K562 (cell line): Measurements from ENCODE around the gene DVL3. TPM values are rescaled to one million over a fixed set of nuclear protein-coding genes. Genes with fewer than 3 reads are reported as not detected.
"Not testable (repeated sequence)": the region's sequence is repeated elsewhere in the genome, so short reads cannot be mapped to it uniquely, and the experiment has no call there.

Experiments used
- ATAC-seq: fragments of 200-7000 bp; cut with Tn5 transposase; 3 replicates; pipeline ENCODE4 v1.9.1; 2020; ENCODE audit warnings: moderate library complexity
- BruUV-seq: library from RNA; stranded (reverse); fragments of 400-500 nt; replicated peaks from 2 replicates; lab custom pipeline; 2021; lab: Mats Ljungman, UMichigan
- CTCF ChIA-PET: fragments of 300-600 bp; formaldehyde crosslinking; extraction: SDS; loops from one replicate; lab custom pipeline; 2021; ENCODE audit warnings: low intra/inter-chr PET ratio; lab: Yijun Ruan, JAX
- POLR2A ChIA-PET: fragments of 300-600, 350-650 bp; sonication (Branson Sonifier 250); formaldehyde crosslinking; extraction: SDS; loops from one replicate; lab custom pipeline; 2021; ENCODE audit warnings: antibody characterized with exemption, inconsistent platforms; lab: Yijun Ruan, JAX
- DNase-seq, 4 experiments: peaks; one replicate each; pipeline versions ENCODE4 v3.0.0 to v3.0.0-alpha.2; 2011 to 2018; ENCODE audit warnings: low spot score in 3 of 4, mixed read lengths in 3 of 4; ENCODE audit errors: extremely low read depth in 1 of 4
- FAIRE-seq: peaks from 2 replicates; lab custom pipeline; 2011; peaks lifted over from hg19 to GRCh38; lab: Jason Lieb, UNC
- H2AFZ ChIP-seq: 2 replicates; pipeline ENCODE4 v1.6.0; 2011; ENCODE audit warnings: low read depth, low read length, control low read depth, inconsistent platforms
- H3K27ac ChIP-seq: fragments of 200-600 bp; 3 replicates; pipeline ENCODE4 v1.8.0; 2011; ENCODE audit warnings: low read depth, mild to moderate bottlenecking, control low read depth, inconsistent platforms, low read length, moderate library complexity, mixed read lengths; ENCODE audit errors: extremely low read depth
- H3K27me3 ChIP-seq, 2 experiments: fragments of 300-600 bp in 1 of 2; 2 replicates in 1 of 2; 3 replicates in 1 of 2; pipeline versions ENCODE4 v1.6.0 to v1.8.0; 2011; ENCODE audit warnings: inconsistent platforms in 2 of 2, low read length in 2 of 2, mild to moderate bottlenecking in 1 of 2, mixed read lengths in 1 of 2, moderate library complexity in 1 of 2; ENCODE audit not compliant: control insufficient read depth in 2 of 2, insufficient read depth in 2 of 2
- H3K36me3 ChIP-seq: fragments of 300-600 bp; 3 replicates; pipeline ENCODE4 v1.8.0; 2011; ENCODE audit warnings: mild to moderate bottlenecking, low read length, inconsistent platforms; ENCODE audit not compliant: control insufficient read depth, insufficient read depth
- H3K4me1 ChIP-seq, 2 experiments: fragments of 200-600 bp in 1 of 2; replicated peaks in 1 of 2; 2 replicates in 1 of 2; 3 replicates in 1 of 2; pipeline versions ENCODE4 v1.5.1 to v1.8.0; 2011; ENCODE audit warnings: inconsistent platforms in 2 of 2, low read length in 2 of 2, mild to moderate bottlenecking in 1 of 2, mixed read lengths in 1 of 2, moderate library complexity in 1 of 2; ENCODE audit not compliant: control insufficient read depth in 2 of 2, insufficient read depth in 2 of 2
- H3K4me2 ChIP-seq: 2 replicates; pipeline ENCODE4 v1.6.1; 2011; ENCODE audit warnings: low read length, control low read depth, inconsistent platforms, mixed read lengths; ENCODE audit not compliant: insufficient read depth
- H3K4me3 ChIP-seq: fragments of 200-600 bp; sonication (generic), shearing (Covaris generic); 2 replicates; pipeline ENCODE4 v1.5.1; 2016; ENCODE audit warnings: control low read depth, inconsistent platforms
- H3K79me2 ChIP-seq: fragments of 200-600 bp; 3 replicates; pipeline ENCODE4 v1.8.0; 2011; ENCODE audit warnings: low read length, inconsistent platforms; ENCODE audit not compliant: control insufficient read depth, insufficient read depth
- H3K9ac ChIP-seq, 2 experiments: 2 replicates each; pipeline versions ENCODE4 v1.6.0 to v1.6.1; 2011; ENCODE audit warnings: low read depth in 2 of 2, low read length in 2 of 2, control low read depth in 1 of 2, inconsistent platforms in 1 of 2, mild to moderate bottlenecking in 1 of 2, mixed read lengths in 1 of 2; ENCODE audit not compliant: insufficient read depth in 1 of 2
- H3K9me1 ChIP-seq: one replicate; pipeline ENCODE4 v1.6.0; 2011; ENCODE audit warnings: inconsistent platforms, mild to moderate bottlenecking, low read length, moderate library complexity; ENCODE audit not compliant: control insufficient read depth, insufficient read depth
- H3K9me3 ChIP-seq: replicated peaks from 2 replicates; pipeline ENCODE4 v1.5.1; 2011; ENCODE audit warnings: low read depth, low read length, inconsistent platforms; ENCODE audit not compliant: control insufficient read depth, insufficient read depth
- H4K20me1 ChIP-seq: replicated peaks from 2 replicates; pipeline ENCODE4 v1.6.1; 2011; ENCODE audit warnings: low read length, inconsistent platforms, mixed read lengths; ENCODE audit not compliant: control insufficient read depth, insufficient read depth
- ATF7 ChIP-seq: fragments of 450-650 bp; IDR thresholded peaks from 2 replicates; pipeline ENCODE4 v1.7.1; 2014; ENCODE audit warnings: mild to moderate bottlenecking, moderate library complexity
- HNRNPLL ChIP-seq: fragments of 200-400 bp; formaldehyde crosslinking; IDR thresholded peaks from 2 replicates; pipeline ENCODE4 v1.6.1; 2017; ENCODE audit warnings: low read length, low read depth, mild to moderate bottlenecking; ENCODE audit not compliant: poor library complexity, severe bottlenecking
- KLF10 ChIP-seq: fragments of 250-450 bp; sonication (Bioruptor Pico); IDR thresholded peaks from 2 replicates; pipeline ENCODE4 v1.6.1; 2021; ENCODE audit warnings: matching md5 sums
- MYNN ChIP-seq, 2 experiments: sonication (generic); formaldehyde crosslinking in 1 of 2; IDR thresholded peaks; 2 replicates each; pipeline versions ENCODE4 v1.5.0 to v1.6.1; 2016 to 2020; ENCODE audit warnings: antibody characterized with exemption in 1 of 2, missing genetic modification reagents in 1 of 2
- NR1H2 ChIP-seq: sonication (generic); formaldehyde crosslinking; IDR thresholded peaks from 2 replicates; pipeline ENCODE4 v1.4.0; 2020; ENCODE audit warnings: mild to moderate bottlenecking, missing genetic modification reagents
- PHTF2 ChIP-seq: fragments of 250-450 bp; sonication (Bioruptor Pico); IDR thresholded peaks from 2 replicates; pipeline ENCODE4 v1.5.0; 2021; ENCODE audit warnings: mild to moderate bottlenecking
- SREBF1 ChIP-seq: fragments of 150-350 bp; IDR thresholded peaks from 2 replicates; pipeline ENCODE4 v1.6.1; 2014; ENCODE audit warnings: antibody characterized with exemption, low read depth, low read length, borderline replicate concordance
- TEAD4 ChIP-seq, 2 experiments: sonication (generic) in 1 of 2; formaldehyde crosslinking in 1 of 2; IDR thresholded peaks; 2 replicates each; pipeline versions ENCODE4 v1.6.1 to v1.8.0; 2012 to 2022; ENCODE audit warnings: borderline replicate concordance in 1 of 2, inconsistent platforms in 1 of 2, low read length in 1 of 2, mild to moderate bottlenecking in 1 of 2, missing genetic modification reagents in 1 of 2
- ZNF133 ChIP-seq: fragments of 250-450 bp; sonication (Bioruptor Pico); IDR thresholded peaks from 2 replicates; pipeline ENCODE4 v1.4.0; 2020; ENCODE audit warnings: mild to moderate bottlenecking
- ZNF140 ChIP-seq: fragments of 250-450 bp; sonication (Bioruptor Pico); IDR thresholded peaks from 2 replicates; pipeline ENCODE4 v1.8.0; 2021; ENCODE audit warnings: moderate library complexity, mild to moderate bottlenecking, inconsistent platforms
- ZNF175 ChIP-seq: fragments of 200-800 bp; sonication (Bioruptor generic); IDR thresholded peaks from 2 replicates; pipeline ENCODE4 v1.6.1; 2016; ENCODE audit warnings: low read depth, mild to moderate bottlenecking, missing genetic modification characterization, missing compliant biosample characterization
- ZNF717 ChIP-seq: fragments of 250-450 bp; sonication (Bioruptor Pico); IDR thresholded peaks from 2 replicates; pipeline ENCODE4 v1.5.0; 2021
- WGBS: fragments of 100-300 bp; shearing (Covaris generic); methylation state at CpG from one replicate; pipeline ENCODE4 v1.1.6; 2016; ENCODE audit warnings: low coverage, mixed read lengths; ENCODE audit not compliant: insufficient coverage; ENCODE audit errors: missing lambda C conversion rate; 5-methylcytosine and 5-hydroxymethylcytosine counted together
- in situ Hi-C: fragments of 300-500 bp; cut with MboI; formaldehyde crosslinking; loops from 4 replicates; pipeline ENCODE4 v1.15.0; 2018; ENCODE audit warnings: inconsistent platforms, mixed read lengths
- intact Hi-C: fragments of 100-400 bp; cut with micrococcal nuclease; formaldehyde crosslinking; loops from 2 replicates; pipeline ENCODE4 v1.14.2; 2022
- polyA plus RNA-seq, 8 experiments: library from polyadenylated mRNA; depleted of rRNA in 4 of 8; stranded (reverse) in 5 of 8; unstranded in 3 of 8; fragments of >200 nt; fragmentation: Nextera tagmentation in 2 of 8; fragmentation: Illumina TruSeq in 1 of 8; extraction: Ambion mirVana in 2 of 8; extraction: Trizol in 1 of 8; gene quantifications; 2 replicates each; pipeline versions ENCODE4 v1.2.1 to v1.2.3, GENCODE V29; 2011 to 2014; ENCODE audit warnings: inconsistent platforms in 1 of 8, missing spikeins in 1 of 8
- total RNA-seq, 7 experiments: library from RNA; depleted of rRNA in 6 of 7; stranded (reverse); fragments of >200 nt in 6 of 7; fragmentation: Illumina TruSeq in 2 of 7; extraction: Trizol in 2 of 7; gene quantifications; 2 replicates each; pipeline versions ENCODE4 v1.2.1 to v1.2.3, GENCODE V29; 2011 to 2021; ENCODE audit warnings: low replicate concordance in 1 of 7
- TF ChIP-seq, protein P1 (sequence below): IDR thresholded peaks from 2 replicates; pipeline ENCODE4 v1.6.1; 2012; ENCODE audit warnings: low read depth, low read length, improper control_type of control experiment, borderline replicate concordance
- TF ChIP-seq, protein P2 (sequence below): sonication (generic); formaldehyde crosslinking; IDR thresholded peaks from 2 replicates; pipeline ENCODE4 v1.8.1; 2022; ENCODE audit warnings: missing genetic modification reagents

The DVL3 gene
- total and polyA plus RNA-seq, 9 of the 15 experiments (the other 6 are each of a cell fraction or from before 2014, with no cell fraction given): 3.1 to 57.9 (median 20.1) TPM

DNA sequence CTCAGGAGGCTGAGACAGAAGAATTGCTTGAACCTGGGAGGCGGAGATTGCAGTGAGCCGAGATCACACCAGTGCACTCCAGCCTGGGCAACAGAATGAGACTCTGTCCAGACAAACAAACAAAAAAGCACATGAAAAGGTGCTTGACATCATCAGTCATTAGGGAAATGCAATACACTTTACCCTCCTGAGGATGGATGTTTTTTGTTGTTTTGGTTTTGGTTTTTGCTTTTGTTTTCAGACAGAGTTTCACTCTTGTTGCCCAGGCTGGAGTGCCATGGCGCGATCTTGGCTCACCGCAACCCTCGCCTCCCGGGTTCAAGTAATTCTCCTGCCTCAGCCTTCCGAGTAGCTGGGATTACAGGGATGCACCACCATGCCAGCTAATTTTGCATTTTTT, 34.1 kb upstream of the DVL3 start:
- intact Hi-C loops, H3K27me3 ChIP-seq: not testable (repeated sequence)
- WGBS: 66% methylated on average over 8 of the region's 8 CpGs

DNA sequence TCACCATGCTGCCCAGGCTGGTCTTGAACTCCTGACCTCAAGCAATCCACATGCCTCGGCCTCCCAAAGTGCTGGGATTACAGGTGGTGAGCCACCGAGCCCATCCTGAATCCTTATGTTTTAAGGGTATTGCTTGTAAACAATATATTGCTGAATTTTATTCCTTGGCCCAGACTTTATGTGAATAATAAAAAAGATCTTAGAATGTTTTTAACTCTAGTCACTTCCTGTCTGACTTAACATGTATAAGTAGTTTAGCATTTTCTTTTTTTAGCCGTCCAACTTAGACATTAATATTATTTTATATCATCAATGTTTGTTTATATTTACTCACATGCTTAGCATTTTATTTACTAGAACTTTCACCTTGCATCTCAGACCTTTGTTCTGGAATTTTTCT, 29.2 kb upstream of the DVL3 start:
- DNase-seq: no peak
- Histone ChIP-seq H3K9ac (no peak overlapping the region), H3K36me3 (no peaks in the 10 kb centered on the region), H3K27ac (no peak overlapping the region), H3K9me3 (no peaks in the 10 kb centered on the region), H3K79me2 (no peaks in the 10 kb centered on the region), H3K4me3 (no peak overlapping the region), H3K9me1 (no peaks in the 10 kb centered on the region), H3K4me2 (no peak overlapping the region), H3K27me3 (no peaks in the 10 kb centered on the region), H3K4me1 (peaks cover 0 to 8% of the 10 kb centered on the region in 2 experiments; a peak in 3 of 5 replicates), H2AFZ (no peak overlapping the region), H4K20me1 (no peaks in the 10 kb centered on the region)
- 36% methylated on average over 3 of the region's 3 CpGs for WGBS
- in situ Hi-C loops: no loop called here
- ChIA-PET POLR2A (interaction anchor here (1.5 to 1.8 kb wide), 2 partner anchors 8 to 10 kb away, joined by 3 to 7 read pairs; partner anchors contain the start of gene EIF2B5), CTCF (no interaction called here)
- BruUV-seq: no TSS peak
- ATAC-seq: no peak
- intact Hi-C loops: no loop called here
- no peak for FAIRE-seq
- TF ChIP-seq HNRNPLL (no peak), ATF7 (no peak), NR1H2 (CRISPR knock-in tag) (no peak), PHTF2 (CRISPR knock-in tag) (no peak), ZNF717 (CRISPR knock-in tag) (no peak), ZNF175 (CRISPR knock-in tag) (no peak), KLF10 (CRISPR knock-in tag) (no peak), MYNN (IDR thresholded peaks at IDR 0.05) (no peak), MYNN (CRISPR knock-in tag; IDR thresholded peaks at IDR 0.05) (no peak), ZNF140 (CRISPR knock-in tag) (no peak), SREBF1 (no peak), ZNF133 (no peak), TEAD4 (IDR thresholded peaks at IDR 0.05; ENCODE audit: low read length) (no peak), TEAD4 (CRISPR knock-in tag; IDR thresholded peaks at IDR 0.05; ENCODE audit: borderline replicate concordance) (no peak)
- TF ChIP-seq, protein P1, sequence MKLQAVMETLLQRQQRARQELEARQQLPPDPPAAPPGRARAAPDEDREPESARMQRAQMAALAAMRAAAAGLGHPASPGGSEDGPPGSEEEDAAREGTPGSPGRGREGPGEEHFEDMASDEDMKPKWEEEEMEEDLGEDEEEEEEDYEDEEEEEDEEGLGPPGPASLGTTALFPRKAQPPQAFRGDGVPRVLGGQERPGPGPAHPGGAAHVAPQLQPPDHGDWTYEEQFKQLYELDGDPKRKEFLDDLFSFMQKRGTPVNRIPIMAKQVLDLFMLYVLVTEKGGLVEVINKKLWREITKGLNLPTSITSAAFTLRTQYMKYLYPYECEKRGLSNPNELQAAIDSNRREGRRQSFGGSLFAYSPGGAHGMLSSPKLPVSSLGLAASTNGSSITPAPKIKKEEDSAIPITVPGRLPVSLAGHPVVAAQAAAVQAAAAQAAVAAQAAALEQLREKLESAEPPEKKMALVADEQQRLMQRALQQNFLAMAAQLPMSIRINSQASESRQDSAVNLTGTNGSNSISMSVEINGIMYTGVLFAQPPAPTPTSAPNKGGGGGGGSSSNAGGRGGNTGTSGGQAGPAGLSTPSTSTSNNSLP: no peak
- TF ChIP-seq, protein P2, sequence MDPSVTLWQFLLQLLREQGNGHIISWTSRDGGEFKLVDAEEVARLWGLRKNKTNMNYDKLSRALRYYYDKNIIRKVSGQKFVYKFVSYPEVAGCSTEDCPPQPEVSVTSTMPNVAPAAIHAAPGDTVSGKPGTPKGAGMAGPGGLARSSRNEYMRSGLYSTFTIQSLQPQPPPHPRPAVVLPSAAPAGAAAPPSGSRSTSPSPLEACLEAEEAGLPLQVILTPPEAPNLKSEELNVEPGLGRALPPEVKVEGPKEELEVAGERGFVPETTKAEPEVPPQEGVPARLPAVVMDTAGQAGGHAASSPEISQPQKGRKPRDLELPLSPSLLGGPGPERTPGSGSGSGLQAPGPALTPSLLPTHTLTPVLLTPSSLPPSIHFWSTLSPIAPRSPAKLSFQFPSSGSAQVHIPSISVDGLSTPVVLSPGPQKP (CRISPR knock-in tag): no peak

More for the DNA sequence above, 34.1 kb upstream of the DVL3 start:
- H3K9ac ChIP-seq, CTCF ChIA-PET, POLR2A ChIA-PET, DNase-seq, H4K20me1 ChIP-seq, H3K4me1 ChIP-seq, H3K36me3 ChIP-seq, H3K9me1 ChIP-seq, H3K79me2 ChIP-seq, ATAC-seq, BruUV-seq, H3K4me2 ChIP-seq, FAIRE-seq, in situ Hi-C loops, H2AFZ ChIP-seq, H3K9me3 ChIP-seq, H3K4me3 ChIP-seq, H3K27ac ChIP-seq: not testable (repeated sequence)
